ENCODE results near the gene WT1.

The WT1 gene

GRCh38 chr11:32420937-32421901 lies 14.1 kb downstream of the WT1 start:
- no peak for DNase-seq

GRCh38 chr11:32420139-32420538 lies 15.2 kb downstream of the WT1 start:
- no peak for DNase-seq

DNA sequence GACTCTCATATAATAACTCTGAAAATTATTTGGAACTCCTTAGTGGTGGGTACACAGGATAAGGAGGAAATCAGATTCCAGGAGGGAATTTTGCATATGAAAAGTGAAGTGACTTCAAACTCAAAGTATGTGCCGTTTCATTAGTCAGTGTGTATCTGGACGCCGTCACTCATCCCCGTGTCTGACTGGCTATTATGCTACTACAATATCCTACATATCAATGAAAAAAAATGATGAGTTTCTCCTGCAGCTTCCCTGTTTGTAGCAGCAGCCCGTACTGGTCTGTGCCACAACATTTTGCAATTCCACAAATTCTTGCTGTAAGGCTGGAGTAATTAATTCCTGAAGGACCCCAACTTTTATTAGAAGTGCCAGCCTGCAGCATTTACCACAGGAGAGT lies 16.5 kb downstream of the WT1 start:
- no peak for DNase-seq

DNA sequence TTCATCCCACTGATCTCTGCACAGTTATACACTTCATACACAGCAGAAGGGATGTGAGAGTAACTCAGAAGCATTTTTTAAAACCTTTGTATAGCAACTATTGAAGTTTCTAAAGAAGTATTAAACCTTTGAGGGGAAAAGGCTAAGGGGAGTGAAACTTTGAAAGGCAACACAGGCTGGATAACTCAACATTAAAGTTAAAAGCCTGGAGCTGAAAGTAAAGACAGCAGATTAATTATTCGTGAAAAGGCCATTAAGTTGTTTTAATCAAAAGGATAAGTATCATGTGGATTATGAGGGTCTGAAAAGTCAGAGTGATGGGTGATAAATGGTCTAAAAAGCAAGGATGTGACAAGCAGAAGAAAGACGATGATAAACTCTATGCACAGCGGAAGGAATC lies 17.5 kb downstream of the WT1 start:
- DNase-seq, result no peak

DNA sequence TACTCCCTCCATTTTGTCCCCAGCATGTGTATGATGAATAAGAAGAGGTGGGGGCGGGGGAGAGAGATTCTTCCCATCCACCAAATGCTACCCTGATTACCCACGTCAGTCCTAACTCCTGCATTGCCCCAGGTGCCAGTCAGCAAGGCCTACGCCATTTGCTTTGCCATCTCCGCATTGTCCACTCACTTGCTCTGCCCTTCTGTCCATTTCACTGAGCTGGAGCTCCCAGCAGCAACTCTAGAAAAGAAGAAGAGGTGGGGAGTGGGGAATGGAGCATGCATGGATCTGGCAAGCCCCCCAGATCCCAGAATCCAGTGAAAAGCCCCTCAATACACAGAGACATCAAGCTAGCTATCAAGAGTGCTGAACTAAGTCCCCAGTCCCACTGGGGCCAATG lies 19.0 kb downstream of the WT1 start:
- DNase-seq, result no peak

DNA sequence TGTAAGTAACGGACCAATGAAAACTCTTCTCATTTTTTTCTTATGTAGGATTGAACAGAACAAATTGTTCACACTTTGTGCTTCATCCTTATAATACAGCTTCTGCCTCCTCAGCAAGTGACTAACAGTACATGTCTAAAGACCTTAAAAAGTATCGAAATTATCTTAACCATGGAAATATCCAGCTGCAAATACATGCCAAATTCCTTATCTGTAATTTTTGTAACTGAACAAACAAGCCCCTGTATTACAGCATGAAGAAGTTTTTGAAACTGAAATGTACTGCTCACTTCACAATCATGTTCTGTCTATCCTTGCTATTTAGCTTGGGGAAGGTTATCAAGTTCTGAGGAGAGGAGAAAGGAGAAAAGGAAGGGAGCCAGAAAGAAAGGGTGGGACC lies 20.4 kb downstream of the WT1 start:
- no peak for DNase-seq

DNA sequence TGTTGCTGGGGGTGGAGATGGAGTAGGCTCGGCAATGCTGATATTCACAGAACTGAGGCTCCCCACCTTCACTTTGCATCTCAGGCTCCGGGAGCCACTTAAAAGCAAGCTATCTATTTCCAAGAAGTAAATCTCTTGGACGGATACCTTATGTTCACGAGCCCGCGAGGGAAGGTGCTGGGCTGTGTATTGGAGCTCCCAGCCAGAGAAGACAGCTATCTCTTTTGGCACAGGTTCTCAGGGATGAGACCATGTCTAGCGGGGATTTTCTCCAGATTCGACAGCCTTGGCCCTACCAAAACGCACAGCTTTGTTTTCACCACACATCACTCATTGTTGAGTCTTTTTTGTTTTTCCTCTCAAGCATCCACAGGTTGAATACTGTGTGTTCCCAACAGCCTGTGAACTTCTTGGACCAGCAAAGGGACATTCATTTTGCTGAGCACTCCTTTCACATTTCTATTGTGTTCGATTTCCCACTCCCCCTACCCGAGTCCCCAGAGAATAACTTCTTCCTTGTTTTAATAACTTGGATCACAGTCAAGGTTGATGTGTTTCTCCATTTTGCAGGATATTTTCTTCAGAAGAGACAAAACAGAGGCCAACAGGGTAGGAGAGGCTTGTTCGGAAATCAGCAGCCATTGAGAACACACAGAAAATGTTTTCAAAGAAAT lies 23.3 kb downstream of the WT1 start:
- DNase-seq, result no peak

- DNase-seq, result no peak
Measured at GRCh38 chr11:32405592-32405991, 29.7 kb downstream of the WT1 start.

DNA sequence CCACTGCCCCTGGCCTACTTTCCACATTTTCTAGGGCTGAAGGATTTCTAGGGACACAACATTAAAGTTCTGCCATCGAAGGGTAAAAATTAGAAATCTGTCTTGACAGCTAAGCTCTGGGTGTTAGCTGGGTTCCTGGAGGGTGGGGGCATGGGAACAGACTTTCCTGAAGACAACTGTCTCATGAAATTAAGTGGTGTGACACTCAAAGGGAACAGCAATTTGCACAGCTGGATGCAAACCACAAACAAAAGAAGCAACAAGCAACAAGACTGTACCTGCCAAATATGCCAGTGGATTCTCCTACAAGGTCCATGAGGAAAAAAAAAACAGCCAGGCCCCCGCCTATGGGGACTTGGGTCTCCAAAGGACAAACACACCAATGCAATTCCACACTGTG lies 32.5 kb downstream of the WT1 start:
- no peak for DNase-seq

- no peak for DNase-seq
Measured at GRCh38 chr11:32400670-32401369, 34.5 kb downstream of the WT1 start.

- DNase-seq, result no peak
Measured at GRCh38 chr11:32400196-32400595, 35.1 kb downstream of the WT1 start.

GRCh38 chr11:32396991-32397390 lies 38.3 kb downstream of the WT1 start:
- DNase-seq, result no peak

GRCh38 chr11:32396331-32396730 lies 39.0 kb downstream of the WT1 start:
- no peak for DNase-seq

DNA sequence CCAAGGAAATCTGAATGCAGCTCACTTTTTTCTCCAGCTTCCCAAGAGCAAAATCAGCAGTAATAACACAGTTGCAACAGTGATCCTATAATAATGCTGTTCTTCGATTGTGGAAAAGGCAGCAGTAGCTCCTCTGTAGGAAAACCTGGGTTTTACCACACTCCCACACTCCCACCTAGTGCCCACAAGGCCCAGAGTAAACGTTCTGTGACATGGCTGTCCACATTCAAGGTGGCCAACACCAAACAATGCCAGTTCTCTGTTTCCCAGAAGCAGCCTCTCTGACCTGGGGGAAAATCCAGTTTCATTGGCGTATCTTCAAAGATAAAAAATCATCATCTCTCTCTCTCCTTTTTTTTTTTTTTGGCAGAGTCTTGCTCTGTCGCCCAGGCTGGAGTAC lies 40.2 kb downstream of the WT1 start:
- DNase-seq, result no peak

- DNase-seq, result no peak
Measured at GRCh38 chr11:32392840-32393239, 42.5 kb downstream of the WT1 start.

- no peak for DNase-seq
Measured at GRCh38 chr11:32391956-32392553, 43.3 kb downstream of the WT1 start.

DNA sequence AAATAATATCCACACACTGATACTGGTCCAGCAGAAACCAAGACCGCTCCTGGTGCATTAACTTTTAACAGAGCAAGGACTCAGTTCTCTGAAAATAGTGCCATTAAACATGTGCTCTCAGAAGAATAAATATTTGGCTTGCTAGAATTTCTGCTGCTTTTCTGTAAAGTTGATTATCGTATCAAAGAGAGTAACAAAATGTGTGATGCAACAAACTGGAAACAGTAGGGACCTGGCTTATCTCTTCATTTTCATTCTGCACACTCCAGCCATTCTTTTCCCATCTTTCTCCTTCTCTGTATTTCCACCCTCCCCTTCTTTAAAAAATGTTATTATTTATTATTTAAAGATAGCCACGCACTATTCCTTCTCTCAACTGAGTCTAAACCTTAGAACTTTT lies 43.9 kb downstream of the WT1 start:
- no peak for DNase-seq

GRCh38 chr11:32390712-32391111 lies 44.6 kb downstream of the WT1 start:
- no peak for DNase-seq

DNA sequence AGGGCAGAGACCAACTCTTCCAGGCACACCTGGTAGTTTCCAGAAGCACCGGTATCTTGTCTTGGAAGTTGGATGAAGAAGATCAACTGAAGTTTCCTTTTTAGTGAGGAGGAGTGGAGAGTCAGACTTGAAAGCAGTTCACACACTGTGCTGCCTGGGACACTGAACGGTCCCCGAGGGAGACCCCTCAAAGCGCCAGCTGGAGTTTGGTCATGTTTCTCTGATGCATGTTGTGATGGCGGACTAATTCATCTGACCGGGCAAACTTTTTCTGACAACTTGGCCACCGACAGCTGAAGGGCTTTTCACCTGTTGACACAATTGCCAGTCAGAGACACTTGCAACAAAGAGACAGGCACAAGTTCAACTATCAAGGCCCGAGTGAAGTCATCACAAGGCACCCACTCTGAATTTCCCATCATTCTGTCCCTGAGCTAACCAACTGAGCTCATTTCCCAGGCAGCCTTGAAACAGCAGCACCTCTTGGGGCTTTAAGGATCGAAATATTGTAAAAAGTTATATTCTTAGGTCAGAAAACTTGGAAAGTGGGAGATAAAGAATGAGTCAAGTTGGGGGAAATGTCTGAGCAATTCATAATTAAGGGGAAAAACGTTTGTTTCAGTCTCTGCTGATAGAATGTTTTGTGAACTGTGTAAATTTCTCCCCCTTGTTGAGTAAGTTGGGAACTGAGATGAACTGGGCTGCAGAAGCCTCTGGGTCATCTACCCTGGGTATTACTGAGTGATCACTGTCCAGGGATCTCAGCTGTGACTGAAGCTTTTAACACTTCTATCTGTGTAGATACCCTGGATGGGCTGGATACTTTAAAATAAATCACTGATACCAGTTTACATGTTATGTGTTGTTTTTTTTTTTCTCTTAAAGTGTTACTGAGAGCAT lies 46.2 kb downstream of the WT1 start:
- DNase-seq, result no peak

GRCh38 chr11:32388365-32388764 lies 47.0 kb downstream of the WT1 start:
- no peak for DNase-seq

DNA sequence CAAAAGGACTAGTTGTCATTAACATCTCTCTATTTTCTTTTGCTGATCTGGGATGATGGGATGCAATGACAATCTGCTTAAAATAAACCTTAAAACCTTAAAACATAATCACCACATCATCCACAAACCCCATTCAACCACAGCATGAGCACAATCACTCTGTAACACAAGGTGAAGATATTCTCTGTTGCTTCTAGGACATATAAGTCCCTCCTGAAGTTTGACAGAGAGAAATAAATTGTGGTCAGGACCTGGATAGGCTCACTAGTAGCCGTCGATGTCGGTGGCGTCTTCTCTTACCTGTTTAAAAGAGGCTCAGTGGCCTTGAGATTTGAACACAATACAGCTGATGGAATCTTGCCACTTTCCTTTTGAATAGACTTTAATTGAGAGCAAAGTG lies 47.9 kb downstream of the WT1 start:
- DNase-seq, result no peak

- DNase-seq, result no peak
Measured at GRCh38 chr11:32386770-32387377, 48.5 kb downstream of the WT1 start.
